ENCODE measurements around the gene RTN1.

DNA sequence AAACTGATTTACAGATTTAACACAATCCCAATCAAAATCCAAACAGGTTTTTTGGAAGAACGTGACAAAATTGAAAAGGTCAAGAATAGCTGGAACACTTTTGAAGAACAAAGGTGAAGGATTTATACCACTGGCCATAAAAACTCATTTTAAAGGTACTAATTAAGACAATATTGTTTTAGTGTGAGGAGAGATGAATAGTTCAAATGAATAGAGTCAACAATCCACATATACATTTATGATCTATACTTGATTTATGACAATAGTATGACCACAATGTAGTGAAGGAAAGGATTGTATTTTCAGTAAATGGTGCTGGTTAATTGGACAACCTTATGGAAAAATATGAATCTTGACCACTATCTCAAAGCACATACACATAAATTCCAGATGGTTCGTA, 323.3 kb downstream of the RTN1 start:
- TF ChIP-seq EZH2 (IDR thresholded peaks at IDR 0.05; ENCODE audit: low read depth, unreplicated experiment) (no peak), CTCF (conservative IDR thresholded peaks at IDR 0.05; ENCODE audit: low read depth in 2 of 2) (no peak), POLR2AphosphoS5 (IDR thresholded peaks at IDR 0.05; ENCODE audit: low read depth) (no peak), EZH2phosphoT487 (IDR thresholded peaks at IDR 0.05; ENCODE audit: unreplicated experiment) (no peak), REST (IDR thresholded peaks at IDR 0.05; ENCODE audit: unreplicated experiment) (no peak), CREB1 (CRISPR knock-in tag; IDR thresholded peaks at IDR 0.05; ENCODE audit: low read depth) (no peak), ZNF114 (CRISPR knock-in tag; IDR thresholded peaks at IDR 0.05) (no peak), JUNB (IDR thresholded peaks at IDR 0.05; ENCODE audit: unreplicated experiment) (no peak), NANOG (IDR thresholded peaks at IDR 0.05; ENCODE audit: borderline replicate concordance) (no peak), ZNF331 (CRISPR knock-in tag; IDR thresholded peaks at IDR 0.05; ENCODE audit: low read depth) (no peak)
- TF ChIP-seq, protein P1, sequence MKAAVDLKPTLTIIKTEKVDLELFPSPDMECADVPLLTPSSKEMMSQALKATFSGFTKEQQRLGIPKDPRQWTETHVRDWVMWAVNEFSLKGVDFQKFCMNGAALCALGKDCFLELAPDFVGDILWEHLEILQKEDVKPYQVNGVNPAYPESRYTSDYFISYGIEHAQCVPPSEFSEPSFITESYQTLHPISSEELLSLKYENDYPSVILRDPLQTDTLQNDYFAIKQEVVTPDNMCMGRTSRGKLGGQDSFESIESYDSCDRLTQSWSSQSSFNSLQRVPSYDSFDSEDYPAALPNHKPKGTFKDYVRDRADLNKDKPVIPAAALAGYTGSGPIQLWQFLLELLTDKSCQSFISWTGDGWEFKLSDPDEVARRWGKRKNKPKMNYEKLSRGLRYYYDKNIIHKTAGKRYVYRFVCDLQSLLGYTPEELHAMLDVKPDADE (IDR thresholded peaks at IDR 0.05): no peak
